K562 treated with DMSO at 1 percent for 48 hours (cell line): Measurements from ENCODE around the gene KIF3A. TPM values are rescaled to one million over a fixed set of nuclear protein-coding genes. Genes with fewer than 3 reads are reported as not detected.

Source experiments
- total RNA-seq: library from RNA; unstranded; fragments of 300-600 nt; gene quantifications from 2 replicates; pipeline ENCODE4 v1.2.3, GENCODE V29; 2022; ENCODE audit warnings: low replicate concordance; ENCODE audit errors: extremely low read depth

Gene KIF3A
- not detected in 2 replicates for total RNA-seq

GRCh38 chr5:132736853-132737833 lies at the start of gene KIF3A:
Gene KIF3A, minus strand, starts transcription at chr5:132737546. Its CDS starts 127 bp downstream, at chr5:132737419.

GRCh38 chr5:132777209-132778069 lies 40.1 kb upstream of the KIF3A start, which contains the start of gene SEPTIN8:
Gene SEPTIN8, minus strand, starts transcription at chr5:132777239. Its CDS starts 102 bp downstream, at chr5:132777137.

GRCh38 chr5:132746954-132747615 lies 9.7 kb upstream of the KIF3A start, which contains the start of gene CCNI2:
Gene CCNI2, plus strand, starts transcription at chr5:132747426. Its CDS starts 70 bp downstream, at chr5:132747496.

GRCh38 chr5:132673939-132674630 lies 63.3 kb downstream of the KIF3A start, which contains the start of gene IL4:
Gene IL4, plus strand, starts transcription at chr5:132673989. Its CDS starts 62 bp downstream, at chr5:132674051.

GRCh38 chr5:132657676-132658380 lies 79.5 kb downstream of the KIF3A start, which contains the start of gene IL13:
Gene IL13, plus strand, starts transcription at chr5:132658173. Its CDS starts 14 bp downstream, at chr5:132658187.

Other genes starting within 250 kb of the KIF3A start
- gene IRF1, start 246.8 kb downstream of the KIF3A start, total RNA-seq: not detected in 2 replicates
- not detected in 2 replicates for gene IL5, start 194.0 kb downstream of the KIF3A start, total RNA-seq
- not detected in 2 replicates for gene RAD50, start 180.6 kb downstream of the KIF3A start, total RNA-seq
- gene IL13, start 79.4 kb downstream of the KIF3A start, total RNA-seq: not detected in 2 replicates
- not detected in 2 replicates for gene IL4, start 63.6 kb downstream of the KIF3A start, total RNA-seq
- not detected in 2 replicates for gene CCNI2, start 9.9 kb upstream of the KIF3A start, total RNA-seq
- not detected in 2 replicates for gene SEPTIN8, start 39.7 kb upstream of the KIF3A start, total RNA-seq
- not detected in 2 replicates for gene SOWAHA, start 75.8 kb upstream of the KIF3A start, total RNA-seq
- gene SHROOM1, start 93.1 kb upstream of the KIF3A start, total RNA-seq: not detected in 2 replicates
- not detected in 2 replicates for gene GDF9, start 128.9 kb upstream of the KIF3A start, total RNA-seq
- not detected in 2 replicates for gene UQCRQ, start 129.1 kb upstream of the KIF3A start, total RNA-seq
- gene LEAP2, start 136.1 kb upstream of the KIF3A start, total RNA-seq: not detected in 2 replicates
- not detected in 2 replicates for gene AFF4, start 226.1 kb upstream of the KIF3A start, total RNA-seq